ENCODE results near the gene PEAK1. TPM values are rescaled to one million over a fixed set of nuclear protein-coding genes. Genes with fewer than 3 reads are reported as not detected.

The PEAK1 gene
- total RNA-seq, 4 donors from 2014 or later, result 14.5 to 31.1 (median 25.9) TPM

DNA sequence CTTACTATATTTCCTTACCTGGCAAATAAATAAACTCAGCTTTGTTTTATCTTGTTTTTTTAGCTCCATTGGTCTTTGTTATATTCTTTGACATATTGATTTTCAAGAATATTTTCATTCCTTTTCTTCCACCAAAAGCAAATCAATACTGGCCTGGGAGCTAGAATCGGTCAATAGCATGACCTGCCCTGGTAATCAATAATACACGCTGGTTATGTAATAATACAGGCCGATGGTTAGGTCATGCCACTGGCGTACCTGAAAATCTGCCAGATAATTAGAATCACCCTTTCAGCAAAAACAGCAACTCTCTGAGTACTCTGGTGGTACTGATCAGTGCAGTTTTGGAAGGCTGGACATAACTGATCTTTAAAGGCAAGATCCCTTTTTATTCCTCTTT is 39.9 kb downstream of the PEAK1 start:
- peaks cover 10% of the 10 kb centered on the region for H3K4me1 ChIP-seq
- H3K27ac ChIP-seq, result no peak overlapping the region
- 97% methylated on average over 4 of the region's 4 CpGs for WGBS
- H3K9me3 ChIP-seq, result no peaks in the 10 kb centered on the region
- no peak overlapping the region for H3K4me3 ChIP-seq
- H3K27me3 ChIP-seq, result no peaks in the 10 kb centered on the region
- no peak for DNase-seq (ENCODE audit: low spot score in 2 of 2)
- TF ChIP-seq POLR2AphosphoS5 (IDR thresholded peaks at IDR 0.05), result no peak
- TF ChIP-seq EP300 (IDR thresholded peaks at IDR 0.05), result no peak
- TF ChIP-seq, protein P1, sequence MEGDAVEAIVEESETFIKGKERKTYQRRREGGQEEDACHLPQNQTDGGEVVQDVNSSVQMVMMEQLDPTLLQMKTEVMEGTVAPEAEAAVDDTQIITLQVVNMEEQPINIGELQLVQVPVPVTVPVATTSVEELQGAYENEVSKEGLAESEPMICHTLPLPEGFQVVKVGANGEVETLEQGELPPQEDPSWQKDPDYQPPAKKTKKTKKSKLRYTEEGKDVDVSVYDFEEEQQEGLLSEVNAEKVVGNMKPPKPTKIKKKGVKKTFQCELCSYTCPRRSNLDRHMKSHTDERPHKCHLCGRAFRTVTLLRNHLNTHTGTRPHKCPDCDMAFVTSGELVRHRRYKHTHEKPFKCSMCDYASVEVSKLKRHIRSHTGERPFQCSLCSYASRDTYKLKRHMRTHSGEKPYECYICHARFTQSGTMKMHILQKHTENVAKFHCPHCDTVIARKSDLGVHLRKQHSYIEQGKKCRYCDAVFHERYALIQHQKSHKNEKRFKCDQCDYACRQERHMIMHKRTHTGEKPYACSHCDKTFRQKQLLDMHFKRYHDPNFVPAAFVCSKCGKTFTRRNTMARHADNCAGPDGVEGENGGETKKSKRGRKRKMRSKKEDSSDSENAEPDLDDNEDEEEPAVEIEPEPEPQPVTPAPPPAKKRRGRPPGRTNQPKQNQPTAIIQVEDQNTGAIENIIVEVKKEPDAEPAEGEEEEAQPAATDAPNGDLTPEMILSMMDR (IDR thresholded peaks at IDR 0.05), result no peak
- TF ChIP-seq POLR2A (IDR thresholded peaks at IDR 0.05), result no peak
- H3K36me3 ChIP-seq, result no peaks in the 10 kb centered on the region

DNA sequence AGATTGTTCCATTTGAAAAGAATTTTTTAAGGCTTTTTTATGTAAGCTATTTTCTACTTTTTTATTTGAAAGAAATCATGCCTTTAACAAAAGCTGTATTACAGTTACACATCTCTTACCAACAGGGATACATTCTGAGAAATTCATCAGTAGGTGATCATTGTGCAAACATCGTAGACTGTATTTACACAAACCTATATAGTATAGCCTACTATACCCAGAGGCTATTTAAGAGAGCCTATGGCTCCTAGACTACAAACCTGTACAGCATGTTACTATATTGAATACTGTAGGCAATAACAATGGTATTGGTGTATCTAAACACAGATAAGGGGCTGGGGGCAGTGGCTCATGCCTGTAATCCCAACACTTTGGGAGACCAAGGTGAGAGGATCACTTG is 43.1 kb downstream of the PEAK1 start:
- H3K36me3 ChIP-seq, result no peaks in the 10 kb centered on the region
- no peaks in the 10 kb centered on the region for H3K4me1 ChIP-seq
- H3K9me3 ChIP-seq, result no peaks in the 10 kb centered on the region
- no peaks in the 10 kb centered on the region for H3K27me3 ChIP-seq
- no peak overlapping the region for H3K4me3 ChIP-seq
- DNase-seq (ENCODE audit: low spot score in 2 of 2), result no peak
- H3K27ac ChIP-seq, result no peak overlapping the region
- TF ChIP-seq POLR2AphosphoS5 (IDR thresholded peaks at IDR 0.05) (no peak), POLR2A (IDR thresholded peaks at IDR 0.05) (no peak), EP300 (IDR thresholded peaks at IDR 0.05) (no peak)
- TF ChIP-seq, protein P1 (IDR thresholded peaks at IDR 0.05), result no peak
- 97% methylated on average over 1 of the region's 1 CpG for WGBS

DNA sequence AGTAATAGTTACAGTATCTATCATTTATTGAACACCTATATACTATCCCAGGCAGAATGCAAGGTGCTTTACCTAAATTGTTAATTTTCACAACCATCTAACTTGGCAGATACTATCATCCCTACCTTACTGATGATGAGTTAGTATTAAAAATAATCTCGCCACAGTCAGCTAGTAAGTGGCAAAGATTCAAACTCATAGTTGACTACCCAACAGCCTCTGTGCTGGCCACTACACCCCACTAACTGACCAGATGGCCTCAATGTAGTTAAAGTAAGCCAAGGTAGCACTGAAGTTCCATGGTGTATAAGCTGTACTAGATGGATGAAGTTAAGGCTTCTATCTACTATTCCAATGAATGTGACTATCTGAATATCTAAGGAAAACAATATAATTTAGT is 44.8 kb downstream of the PEAK1 start:
- H3K4me1 ChIP-seq, result no peaks in the 10 kb centered on the region
- no peaks in the 10 kb centered on the region for H3K36me3 ChIP-seq
- H3K9me3 ChIP-seq, result no peaks in the 10 kb centered on the region
- WGBS, result 100% methylated on average over 1 of the region's 1 CpG
- DNase-seq (ENCODE audit: low spot score in 2 of 2), result no peak
- H3K27ac ChIP-seq, result no peak overlapping the region
- TF ChIP-seq, protein P1 (IDR thresholded peaks at IDR 0.05), result no peak
- TF ChIP-seq POLR2AphosphoS5 (IDR thresholded peaks at IDR 0.05) (no peak), POLR2A (IDR thresholded peaks at IDR 0.05) (no peak), EP300 (IDR thresholded peaks at IDR 0.05) (no peak)
- H3K4me3 ChIP-seq, result no peak overlapping the region
- no peaks in the 10 kb centered on the region for H3K27me3 ChIP-seq

DNA sequence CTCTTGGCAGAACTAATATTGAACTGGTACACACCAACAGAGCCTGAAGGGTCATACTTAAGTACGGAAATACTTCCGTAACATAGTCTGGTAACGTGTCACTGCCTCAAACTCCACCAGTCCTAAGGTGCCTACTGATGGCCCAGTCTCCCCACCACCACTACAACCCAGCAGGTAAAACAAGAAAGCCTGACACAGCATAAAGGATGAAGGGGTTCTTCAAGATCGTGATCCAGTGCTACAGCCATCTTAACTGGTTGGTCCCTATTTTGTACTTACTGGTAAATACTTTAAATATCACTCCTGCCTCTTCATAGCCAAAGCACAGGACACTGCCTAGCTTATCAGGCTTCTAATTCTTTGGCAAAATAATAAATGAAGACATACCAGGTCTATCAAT is 46.5 kb downstream of the PEAK1 start:
- Histone ChIP-seq H3K4me1 (no peaks in the 10 kb centered on the region), H3K4me3 (no peak overlapping the region), H3K27me3 (no peaks in the 10 kb centered on the region), H3K27ac (no peak overlapping the region), H3K9me3 (no peaks in the 10 kb centered on the region), H3K36me3 (no peaks in the 10 kb centered on the region)
- no peak for TF ChIP-seq POLR2A (IDR thresholded peaks at IDR 0.05)
- TF ChIP-seq EP300 (IDR thresholded peaks at IDR 0.05), result no peak
- TF ChIP-seq, protein P1 (IDR thresholded peaks at IDR 0.05), result no peak
- TF ChIP-seq POLR2AphosphoS5 (IDR thresholded peaks at IDR 0.05), result no peak
- 86% methylated on average over 4 of the region's 4 CpGs for WGBS
- no peak for DNase-seq (ENCODE audit: low spot score in 2 of 2)

DNA sequence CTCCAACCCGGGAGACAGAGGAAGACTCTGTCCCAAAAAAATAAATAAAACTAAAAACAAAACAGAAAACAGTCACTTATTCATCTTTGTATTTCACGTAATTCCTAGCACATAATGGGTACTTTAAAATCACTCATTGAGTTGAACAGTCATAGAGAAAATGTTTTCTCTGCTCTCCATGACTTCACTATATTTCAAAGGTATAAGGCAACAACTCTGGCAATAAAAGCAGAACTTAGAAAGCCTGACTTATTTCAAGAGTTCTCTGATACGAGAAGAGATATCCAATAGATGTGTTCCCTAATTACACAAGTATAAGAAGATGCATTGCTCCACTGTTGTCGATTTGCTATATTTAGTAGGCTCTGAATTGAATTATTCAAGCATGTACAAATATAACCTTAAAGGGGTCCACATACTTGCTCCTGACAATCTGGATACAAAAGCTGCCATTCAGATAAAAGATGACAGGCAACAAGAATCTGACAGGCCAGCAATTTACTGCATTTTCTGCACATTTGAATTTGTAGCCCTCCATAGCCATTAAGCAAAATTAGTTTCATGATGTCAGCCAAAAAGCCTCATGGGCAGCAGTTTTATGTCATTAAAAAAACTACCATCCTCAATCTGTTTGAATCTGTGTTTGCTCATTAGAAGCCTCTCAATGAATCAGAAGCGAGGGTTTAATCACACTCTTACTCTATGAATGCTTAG is 47.9 kb downstream of the PEAK1 start:
- no peak overlapping the region for H3K4me3 ChIP-seq
- DNase-seq (ENCODE audit: low spot score in 2 of 2), result no peak
- H3K4me1 ChIP-seq, result no peaks in the 10 kb centered on the region
- no peaks in the 10 kb centered on the region for H3K27me3 ChIP-seq
- H3K9me3 ChIP-seq, result no peaks in the 10 kb centered on the region
- no peak overlapping the region for H3K27ac ChIP-seq
- TF ChIP-seq, protein P1 (IDR thresholded peaks at IDR 0.05), result no peak
- TF ChIP-seq EP300 (IDR thresholded peaks at IDR 0.05) (no peak), POLR2A (IDR thresholded peaks at IDR 0.05) (no peak), POLR2AphosphoS5 (IDR thresholded peaks at IDR 0.05) (no peak)
- no peaks in the 10 kb centered on the region for H3K36me3 ChIP-seq
- 84% methylated on average over 5 of the region's 5 CpGs for WGBS

Data from suprapubic skin (tissue), 4 donors.